NCI-H524 treated with DMSO at 0.1 percent for 48 hours (cell line): ENCODE measurements around the gene NRGN.

ENCODE experiments used
- DNase-seq: peaks from one replicate; lab custom pipeline; 2025; lab: John Stamatoyannopoulos, UW

NRGN gene

DNA sequence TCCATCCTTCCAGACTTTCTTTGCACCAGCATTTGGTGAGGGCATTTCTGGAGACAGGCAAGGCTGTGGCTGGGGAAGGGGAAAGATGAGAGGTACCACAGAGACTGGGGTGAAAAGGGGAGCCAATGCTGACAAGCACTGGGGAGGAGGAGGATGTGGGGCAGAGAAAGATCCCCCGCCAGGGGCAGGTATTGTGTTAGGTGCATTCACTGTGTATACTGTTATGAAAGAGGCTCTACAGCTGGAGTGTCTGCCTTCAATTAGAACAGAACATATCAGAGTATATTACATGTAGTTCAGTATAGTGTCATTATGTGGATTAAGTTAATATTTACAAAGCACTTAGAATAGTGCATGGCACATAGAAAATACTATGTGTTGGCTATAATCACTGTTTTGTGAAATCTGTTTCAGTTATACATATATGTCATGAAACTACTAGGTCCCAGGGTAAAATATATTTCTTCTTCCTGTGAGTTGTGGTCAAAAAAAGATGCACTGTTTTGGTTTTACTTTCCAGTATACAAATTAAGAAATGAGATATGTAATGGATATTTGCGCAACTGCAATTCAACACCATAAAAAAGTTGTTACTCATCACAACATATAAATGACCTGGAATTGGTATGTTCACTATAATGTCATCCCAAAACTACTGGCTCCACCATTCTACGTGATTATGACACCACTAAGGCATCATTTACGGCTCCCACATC is 52.0 kb downstream of the NRGN start:
- DNase-seq = no peak

DNA sequence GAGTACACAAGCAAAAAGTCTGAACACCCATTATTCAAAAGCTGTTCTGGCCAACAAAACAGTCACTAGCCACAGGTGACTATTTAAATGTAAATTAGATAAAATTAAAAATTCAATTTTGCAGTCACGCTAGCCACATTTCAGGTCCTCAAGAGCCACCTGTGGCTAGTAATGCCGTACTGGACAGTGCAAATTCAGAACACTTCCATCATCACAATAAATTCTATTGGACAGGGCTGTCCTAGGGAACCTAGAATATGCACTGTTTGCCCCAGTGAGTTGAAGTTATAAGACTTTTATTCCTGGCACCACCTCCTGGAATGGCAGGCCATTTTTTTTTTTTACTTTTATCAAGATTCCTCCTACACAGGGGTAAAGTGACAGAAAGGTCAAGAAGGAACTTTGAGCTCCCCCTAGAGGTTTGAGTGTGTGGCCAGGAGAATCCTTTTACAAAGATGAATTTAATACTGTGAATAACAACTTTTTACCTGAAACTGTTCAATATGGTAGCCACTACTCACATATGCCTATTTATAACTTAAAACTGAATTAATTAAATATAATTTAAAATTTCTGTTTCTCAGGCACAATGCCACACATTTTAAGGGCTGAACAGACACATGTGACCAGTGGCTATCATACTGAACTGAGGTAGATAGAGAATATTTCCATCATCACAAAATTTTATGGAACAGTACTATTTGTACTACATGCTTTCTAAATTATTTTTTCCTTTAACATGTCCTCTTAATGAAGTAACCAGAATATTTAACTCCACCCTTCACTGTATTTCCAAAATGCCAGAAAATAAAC is 53.9 kb downstream of the NRGN start:
- no peak for DNase-seq

DNA sequence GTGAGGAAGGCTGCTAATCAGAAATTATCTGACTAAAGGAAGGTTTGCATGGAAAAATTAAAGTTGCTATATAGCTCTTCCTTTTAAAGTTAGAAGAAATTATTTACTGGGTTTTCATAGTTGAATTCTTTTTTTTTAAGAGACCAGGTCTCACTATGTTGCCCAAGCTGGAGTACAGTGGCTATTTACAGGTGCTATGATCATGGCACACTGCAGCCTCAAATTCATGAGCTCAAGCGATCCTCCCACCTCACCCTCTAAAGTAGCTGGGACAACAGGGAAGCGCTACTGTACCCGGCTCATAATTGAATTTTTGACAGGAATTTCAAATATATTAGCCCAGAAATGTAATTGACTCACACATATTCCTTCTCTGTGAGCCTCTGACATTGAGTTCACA is 56.6 kb downstream of the NRGN start:
- DNase-seq = no peak
